ENCODE data around the gene TNFSF13. TPM values are rescaled to one million over a fixed set of nuclear protein-coding genes. Genes with fewer than 3 reads are reported as not detected.

The TNFSF13 gene
- polyA plus RNA-seq, 1 donor from 2014 or later, result 0.15 TPM

- Histone ChIP-seq H3K36me3 (ENCODE audit: insufficient read depth, low read length) (no peaks in the 10 kb centered on the region), H3K9me3 (ENCODE audit: low read length) (no peaks in the 10 kb centered on the region), H3K4me3 (ENCODE audit: low read length) (no peak overlapping the region), H2AFZ (ENCODE audit: low read depth, low read length) (no peak overlapping the region), H4K20me1 (ENCODE audit: insufficient read depth) (no peaks in the 10 kb centered on the region), H3K9me2 (ENCODE audit: insufficient read depth, low read length) (no peaks in the 10 kb centered on the region), H3F3A (ENCODE audit: insufficient read depth, low read length, poor library complexity, severe bottlenecking) (no peaks in the 10 kb centered on the region), H3K4me2 (ENCODE audit: low read length) (no peak overlapping the region), H3K9ac (ENCODE audit: low read length) (no peak overlapping the region), H3K27me3 (ENCODE audit: insufficient read depth, low read depth, low read length) (no peaks in the 10 kb centered on the region), H3K27ac (ENCODE audit: low read length) (no peak overlapping the region), H3K79me2 (replicated peaks; ENCODE audit: insufficient read depth, low read length) (no peaks in the 10 kb centered on the region)
- TF ChIP-seq EP300 (conservative IDR thresholded peaks at IDR 0.05; ENCODE audit: poor library complexity, severe bottlenecking) (no peak), POLR2AphosphoS5 (IDR thresholded peaks at IDR 0.05) (no peak), EZH2 (IDR thresholded peaks at IDR 0.05; ENCODE audit: borderline replicate concordance, insufficient read depth, low read length, poor library complexity, severe bottlenecking) (no peak)
Observed at GRCh38 chr17:7541074-7541621, 17.4 kb upstream of the TNFSF13 start.

- Histone ChIP-seq H3F3A (ENCODE audit: insufficient read depth, low read length, poor library complexity, severe bottlenecking) (no peaks in the 10 kb centered on the region), H3K9me2 (ENCODE audit: insufficient read depth, low read length) (no peaks in the 10 kb centered on the region), H3K4me2 (ENCODE audit: low read length) (no peak overlapping the region), H3K9me3 (ENCODE audit: low read length) (no peaks in the 10 kb centered on the region), H3K4me3 (ENCODE audit: low read length) (no peak overlapping the region), H3K27ac (ENCODE audit: low read length) (no peak overlapping the region), H4K20me1 (ENCODE audit: insufficient read depth) (no peaks in the 10 kb centered on the region), H2AFZ (ENCODE audit: low read depth, low read length) (no peak overlapping the region), H3K79me2 (replicated peaks; ENCODE audit: insufficient read depth, low read length) (no peaks in the 10 kb centered on the region), H3K36me3 (ENCODE audit: insufficient read depth, low read length) (no peaks in the 10 kb centered on the region), H3K27me3 (ENCODE audit: insufficient read depth, low read depth, low read length) (peaks cover 22% of the 10 kb centered on the region), H3K9ac (ENCODE audit: low read length) (no peak overlapping the region)
- no peak for TF ChIP-seq CTCF (IDR thresholded peaks at IDR 0.05; ENCODE audit: poor library complexity, severe bottlenecking)
- no peak for TF ChIP-seq SMC3 (conservative IDR thresholded peaks at IDR 0.05; ENCODE audit: poor library complexity)
- no peak for TF ChIP-seq EP300 (conservative IDR thresholded peaks at IDR 0.05; ENCODE audit: poor library complexity, severe bottlenecking)
- TF ChIP-seq TAF1 (IDR thresholded peaks at IDR 0.05; ENCODE audit: low read depth), result no peak
- TF ChIP-seq MXI1 (conservative IDR thresholded peaks at IDR 0.05; ENCODE audit: poor library complexity, severe bottlenecking), result no peak
- no peak for TF ChIP-seq POLR2AphosphoS5 (IDR thresholded peaks at IDR 0.05)
- no peak for TF ChIP-seq RAD21 (conservative IDR thresholded peaks at IDR 0.05)
- no peak for TF ChIP-seq REST (IDR thresholded peaks at IDR 0.05; ENCODE audit: borderline replicate concordance)
- TF ChIP-seq EZH2 (IDR thresholded peaks at IDR 0.05; ENCODE audit: borderline replicate concordance, insufficient read depth, low read length, poor library complexity, severe bottlenecking), result no peak
Observed at GRCh38 chr17:7544911-7545310, 13.6 kb upstream of the TNFSF13 start.
